B cell (primary cell): ENCODE results near the gene LZIC. TPM values are rescaled to one million over a fixed set of nuclear protein-coding genes. Genes with fewer than 3 reads are reported as not detected.
A peak's percentile ranks its signal among the peaks of the same experiment; 100 is the strongest.

Source experiments
- ATAC-seq: fragments of 200-7000 bp; cut with Tn5 transposase; one replicate; pipeline ENCODE4 v1.10.0; 2021; ENCODE audit warnings: low read depth, mild to moderate bottlenecking, moderate number of reproducible peaks, moderate library complexity
- CTCF ChIA-PET: fragments of 350-600 bp; sonication (Branson Sonifier 250); formaldehyde crosslinking; loops from one replicate; lab custom pipeline; 2021; ENCODE audit warnings: antibody characterized with exemption, inconsistent platforms; lab: Charles Lee
- POLR2A ChIA-PET: fragments of 350-600 bp; sonication (Branson Sonifier 250); formaldehyde crosslinking; loops from one replicate; lab custom pipeline; 2021; ENCODE audit warnings: antibody characterized with exemption; lab: Charles Lee
- DNase-seq: peaks from one replicate; pipeline ENCODE4 v3.0.0; 2013
- H2AFZ ChIP-seq: 2 replicates; pipeline ENCODE4 v1.6.1; 2012; ENCODE audit warnings: mild to moderate bottlenecking, low read depth, low read length; ENCODE audit not compliant: insufficient read depth, poor library complexity, severe bottlenecking
- H3K27ac ChIP-seq, 2 donors: 1 replicate in 1 of 2; 2 replicates in 1 of 2; pipeline ENCODE4 v1.5.1; 2012 to 2013; ENCODE audit warnings: low read length in 2 of 2, mild to moderate bottlenecking in 2 of 2, moderate library complexity in 1 of 2
- H3K27me3 ChIP-seq, 4 experiments: fragments of 200-600 bp in 1 of 4; sonication (generic) in 1 of 4; replicated peaks in 1 of 4; 1 replicate in 2 of 4; 2 replicates in 2 of 4; pipeline versions ENCODE4 v1.6.1 to v1.7.0; 2013 to 2016; ENCODE audit warnings: low read length in 3 of 4, mild to moderate bottlenecking in 2 of 4, mixed read lengths in 1 of 4, moderate library complexity in 1 of 4; ENCODE audit not compliant: insufficient read depth in 4 of 4, control insufficient read depth in 3 of 4; ENCODE audit errors: control extremely low read depth in 1 of 4
- H3K36me3 ChIP-seq, 2 experiments: replicated peaks in 1 of 2; 1 replicate in 1 of 2; 2 replicates in 1 of 2; pipeline versions ENCODE4 v1.6.1 to v1.7.1; 2013; ENCODE audit warnings: low read length in 1 of 2; ENCODE audit not compliant: insufficient read depth in 2 of 2, control insufficient read depth in 1 of 2; ENCODE audit errors: control extremely low read depth in 1 of 2, extremely low read depth in 1 of 2
- H3K4me1 ChIP-seq, 2 donors: fragments of 200-600 bp in 1 of 2; sonication (generic) in 1 of 2; 1 replicate in 1 of 2; 2 replicates in 1 of 2; pipeline versions ENCODE4 v1.5.1 to v1.6.1; 2013 to 2017; ENCODE audit warnings: low read length in 2 of 2; ENCODE audit not compliant: control insufficient read depth in 2 of 2, insufficient read depth in 2 of 2
- H3K4me2 ChIP-seq: replicated peaks from 2 replicates; pipeline ENCODE3; 2012; ENCODE audit warnings: mild to moderate bottlenecking, low read depth, low read length; ENCODE audit not compliant: poor library complexity, severe bottlenecking
- H3K4me3 ChIP-seq, 5 experiments: fragments of 200-600 bp in 1 of 5; sonication (generic) in 1 of 5; 1 replicate in 3 of 5; 2 replicates in 2 of 5; pipeline versions ENCODE4 v1.5.1 to v1.7.0; 2011 to 2016; ENCODE audit warnings: low read length in 4 of 5, mild to moderate bottlenecking in 4 of 5, low read depth in 2 of 5, control low read depth in 1 of 5, moderate library complexity in 1 of 5; ENCODE audit not compliant: insufficient read depth in 1 of 5; ENCODE audit errors: control extremely low read depth in 1 of 5, extremely low read depth in 1 of 5
- H3K79me2 ChIP-seq: fragments of 200-600 bp; sonication (generic); one replicate; pipeline ENCODE4 v1.6.0; 2016; ENCODE audit warnings: low read length; ENCODE audit not compliant: control insufficient read depth, insufficient read depth
- H3K9ac ChIP-seq: fragments of 200-600 bp; sonication (generic); 2 replicates; pipeline ENCODE4 v1.6.1; 2017; ENCODE audit warnings: mild to moderate bottlenecking, low read length, moderate library complexity
- H3K9me3 ChIP-seq, 3 donors: one replicate each; pipeline versions ENCODE4 v1.6.1 to v1.7.1; 2013; ENCODE audit warnings: low read length in 2 of 3; ENCODE audit not compliant: control insufficient read depth in 2 of 3, insufficient read depth in 1 of 3; ENCODE audit errors: control extremely low read depth in 1 of 3
- H4K20me1 ChIP-seq: 2 replicates; pipeline ENCODE4 v1.6.0; 2012; ENCODE audit warnings: mild to moderate bottlenecking, low read length; ENCODE audit not compliant: insufficient read depth, control insufficient read depth, poor library complexity, severe bottlenecking
- H3K27ac Mint-ChIP-seq: one replicate; pipeline ENCODE4 v1.8.0; 2021; ENCODE audit warnings: mixed read lengths
- H3K27me3 Mint-ChIP-seq: one replicate; pipeline ENCODE4 v1.8.0; 2021; ENCODE audit warnings: mixed read lengths
- H3K4me1 Mint-ChIP-seq: one replicate; pipeline ENCODE4 v1.8.0; 2021; ENCODE audit warnings: mixed read lengths
- H3K4me3 Mint-ChIP-seq: one replicate; pipeline ENCODE4 v1.8.0; 2021; ENCODE audit warnings: mixed read lengths
- H3K9me3 Mint-ChIP-seq: one replicate; pipeline ENCODE4 v1.8.0; 2022; ENCODE audit warnings: mixed read lengths; ENCODE audit not compliant: insufficient read depth
- EZH2 ChIP-seq: IDR thresholded peaks from 2 replicates; pipeline ENCODE4 v1.6.1; 2012; ENCODE audit warnings: borderline replicate concordance, low read depth, mild to moderate bottlenecking, moderate library complexity, low read length; ENCODE audit not compliant: insufficient read depth, poor library complexity, severe bottlenecking
- WGBS: methylation state at CpG from one replicate; pipeline ENCODE4 v1.1.5; 2013; ENCODE audit warnings: missing lambda C conversion rate; ENCODE audit not compliant: insufficient coverage; 5-methylcytosine and 5-hydroxymethylcytosine counted together
- intact Hi-C: fragments of 100-400 bp; cut with micrococcal nuclease; formaldehyde crosslinking; loops from one replicate; pipeline ENCODE4 v1.10.0; 2022
- polyA plus RNA-seq: library from polyadenylated mRNA; depleted of rRNA; stranded (reverse); fragments of >200 nt; gene quantifications from 2 replicates; pipeline ENCODE4 v1.2.3, GENCODE V29; 2012
- total RNA-seq, 2 donors: library from RNA; stranded (reverse); fragments of 120-200 nt in 1 of 2; gene quantifications; 1 replicate in 1 of 2; 2 replicates in 1 of 2; pipeline versions ENCODE4 v1.2.3 to v1.2.4, GENCODE V29; 2013 to 2022
- TF ChIP-seq, protein P1 (sequence below): fragments of 200-600 bp; IDR thresholded peaks from one replicate; pipeline ENCODE4 v1.8.0; 2022; ENCODE audit warnings: antibody characterized with exemption, mild to moderate bottlenecking

LZIC gene
- total and polyA plus RNA-seq, 2 donors (not counting 1 experiment from before 2014, with no cell fraction given) = 6.2 to 26.0 TPM

DNA sequence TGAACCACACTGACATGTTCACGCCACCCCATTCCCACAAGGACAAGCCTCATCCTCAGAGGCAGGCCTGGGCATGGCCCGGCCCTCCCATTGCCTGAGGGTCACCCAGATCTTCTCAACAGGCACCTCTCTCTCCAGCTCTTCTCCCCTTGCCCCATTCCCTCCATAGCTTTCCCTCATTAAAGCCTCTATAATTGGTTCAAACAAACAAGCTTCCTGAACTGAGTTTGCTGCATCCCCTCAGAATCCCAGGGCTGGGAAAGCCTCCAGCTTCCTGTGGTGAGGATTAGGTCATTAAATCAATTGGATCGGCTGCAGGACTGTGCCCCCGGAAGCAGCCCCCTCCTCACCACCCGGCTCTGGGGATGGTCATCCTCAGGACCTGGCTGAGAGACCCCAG, 52.0 kb downstream of the LZIC start:
- TF ChIP-seq, protein P1, sequence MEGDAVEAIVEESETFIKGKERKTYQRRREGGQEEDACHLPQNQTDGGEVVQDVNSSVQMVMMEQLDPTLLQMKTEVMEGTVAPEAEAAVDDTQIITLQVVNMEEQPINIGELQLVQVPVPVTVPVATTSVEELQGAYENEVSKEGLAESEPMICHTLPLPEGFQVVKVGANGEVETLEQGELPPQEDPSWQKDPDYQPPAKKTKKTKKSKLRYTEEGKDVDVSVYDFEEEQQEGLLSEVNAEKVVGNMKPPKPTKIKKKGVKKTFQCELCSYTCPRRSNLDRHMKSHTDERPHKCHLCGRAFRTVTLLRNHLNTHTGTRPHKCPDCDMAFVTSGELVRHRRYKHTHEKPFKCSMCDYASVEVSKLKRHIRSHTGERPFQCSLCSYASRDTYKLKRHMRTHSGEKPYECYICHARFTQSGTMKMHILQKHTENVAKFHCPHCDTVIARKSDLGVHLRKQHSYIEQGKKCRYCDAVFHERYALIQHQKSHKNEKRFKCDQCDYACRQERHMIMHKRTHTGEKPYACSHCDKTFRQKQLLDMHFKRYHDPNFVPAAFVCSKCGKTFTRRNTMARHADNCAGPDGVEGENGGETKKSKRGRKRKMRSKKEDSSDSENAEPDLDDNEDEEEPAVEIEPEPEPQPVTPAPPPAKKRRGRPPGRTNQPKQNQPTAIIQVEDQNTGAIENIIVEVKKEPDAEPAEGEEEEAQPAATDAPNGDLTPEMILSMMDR = no peak
- TF ChIP-seq EZH2 = no peak
- no peak overlapping the region for H3K27ac Mint-ChIP-seq
- POLR2A ChIA-PET = no interaction called here

GRCh38 chr1:9890224-9890731, 52.9 kb downstream of the LZIC start:
- Histone ChIP-seq H3K9me3 (no peaks in the 10 kb centered on the region), H3K4me3 (no peak overlapping the region), H3K9ac (no peak overlapping the region), H3K27me3 (no peaks in the 10 kb centered on the region), H3K4me1 (peaks cover 18 to 22% of the 10 kb centered on the region in 2 donors), H3K27ac (peak overlapping the region in 1 of 2 donors; percentile 28), H4K20me1 (no peaks in the 10 kb centered on the region), H3K79me2 (peaks cover 1% of the 10 kb centered on the region), H2AFZ (no peak overlapping the region), H3K4me2 (no peak overlapping the region), H3K36me3 (peaks cover 0 to 2% of the 10 kb centered on the region in 2 experiments)
- WGBS = 31% methylated on average over 5 of the region's 6 CpGs
- H3K27ac Mint-ChIP-seq = no peak overlapping the region
- H3K9me3 Mint-ChIP-seq = no peaks in the 10 kb centered on the region
- ChIA-PET CTCF (interaction anchor here (1.6 kb wide), 1 partner anchor 20 kb away, joined by 4 read pairs; no protein-coding TSS in a partner anchor), POLR2A (no interaction called here)
- DNase-seq = no peak
- TF ChIP-seq, protein P1 = no peak
- no peak for TF ChIP-seq EZH2
- no peak for ATAC-seq
- intact Hi-C loops = no loop called here
- peaks cover 30% of the 10 kb centered on the region for H3K4me1 Mint-ChIP-seq
- no peaks in the 10 kb centered on the region for H3K27me3 Mint-ChIP-seq
- no peak overlapping the region for H3K4me3 Mint-ChIP-seq

More for the DNA sequence above, 52.0 kb downstream of the LZIC start:
- no peak overlapping the region for H3K27ac ChIP-seq
- H4K20me1 ChIP-seq = no peaks in the 10 kb centered on the region
- H3K36me3 ChIP-seq = peaks cover 0 to 2% of the 10 kb centered on the region in 2 experiments
- H3K4me1 ChIP-seq = peaks cover 18 to 22% of the 10 kb centered on the region in 2 donors
- intact Hi-C loops = no loop called here
- ATAC-seq (no peak), DNase-seq (no peak)
- no peaks in the 10 kb centered on the region for H3K9me3 ChIP-seq
- H3K79me2 ChIP-seq = no peaks in the 10 kb centered on the region
- H3K27me3 ChIP-seq = no peaks in the 10 kb centered on the region
- no peaks in the 10 kb centered on the region for H3K9me3 Mint-ChIP-seq
- WGBS = 77% methylated on average over 5 of the region's 5 CpGs
- no peak overlapping the region for H3K4me3 Mint-ChIP-seq
- no peak overlapping the region for H3K4me2 ChIP-seq
- H3K9ac ChIP-seq = no peak overlapping the region
- CTCF ChIA-PET = interaction anchor here (1.6 kb wide), 1 partner anchor 21 kb away, joined by 4 read pairs; no protein-coding TSS in a partner anchor
- H3K4me1 Mint-ChIP-seq = peaks cover 30% of the 10 kb centered on the region
- H2AFZ ChIP-seq = no peak overlapping the region
- no peaks in the 10 kb centered on the region for H3K27me3 Mint-ChIP-seq
- no peak overlapping the region for H3K4me3 ChIP-seq
